ENCODE measurements around the gene LY86.

Gene LY86

DNA sequence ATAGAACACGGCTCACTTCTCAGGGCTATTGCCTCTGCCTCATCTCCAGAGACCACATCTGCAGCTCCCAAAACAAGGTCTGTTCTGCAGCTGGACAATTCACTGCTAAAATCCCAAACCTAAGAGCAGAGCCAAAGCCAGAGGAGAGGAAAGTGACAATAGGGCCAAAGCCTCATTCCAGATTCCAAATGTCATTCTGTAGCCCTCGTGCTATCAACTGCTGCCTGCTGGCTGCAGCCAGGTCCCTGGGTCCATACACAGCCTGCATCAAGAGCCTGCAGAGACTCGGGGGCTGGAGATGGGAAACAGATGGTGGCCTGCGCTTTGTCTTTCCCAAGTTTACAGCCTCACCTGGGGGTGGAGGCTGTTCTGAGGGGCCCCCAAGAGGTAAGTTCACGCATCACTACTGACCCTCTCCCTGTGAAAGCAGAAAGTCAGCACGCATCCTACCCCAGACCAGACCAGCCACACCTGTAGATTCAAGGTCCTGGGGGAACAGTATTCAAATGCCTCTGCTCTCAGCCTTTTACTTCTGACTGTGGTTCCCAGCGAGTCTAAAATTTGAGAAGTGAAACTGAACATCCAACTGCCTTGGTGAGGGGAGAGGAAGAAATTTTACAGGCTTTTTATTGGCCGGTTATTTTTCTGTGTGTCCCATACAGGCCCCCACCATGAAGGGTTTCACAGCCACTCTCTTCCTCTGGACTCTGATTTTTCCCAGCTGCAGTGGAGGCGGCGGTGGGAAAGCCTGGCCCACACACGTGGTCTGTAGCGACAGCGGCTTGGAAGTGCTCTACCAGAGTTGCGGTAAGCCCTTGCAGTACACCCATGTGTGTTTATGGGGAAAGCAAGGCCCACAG is at the start of gene LY86:
Gene LY86, plus strand, starts transcription at position 657 of the 860 bp plus-strand sequence. Its CDS starts 15 bp downstream, at position 672.
- DNase-seq (ENCODE audit: low read depth, low spot score): no peak

DNA sequence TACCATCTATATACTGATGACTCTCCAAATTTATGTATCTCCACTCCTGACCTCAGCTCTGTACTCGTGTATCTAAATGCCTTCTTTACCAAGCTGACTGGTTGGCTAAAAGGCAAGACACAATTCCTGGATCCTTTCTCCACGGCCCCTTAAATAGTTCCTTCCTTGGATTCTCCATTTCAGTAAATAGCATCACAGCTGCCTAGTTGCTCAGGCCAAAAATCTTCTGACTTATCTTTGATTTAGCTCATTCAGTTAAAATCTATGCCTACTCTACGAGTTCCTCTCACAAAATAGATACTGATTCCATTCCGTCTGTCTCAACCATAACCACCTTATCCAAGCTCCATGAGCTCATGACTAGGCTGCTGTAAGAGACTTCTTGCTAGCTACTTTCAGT is 49.5 kb upstream of the LY86 start:
- DNase-seq (ENCODE audit: low read depth, low spot score): no peak

DNA sequence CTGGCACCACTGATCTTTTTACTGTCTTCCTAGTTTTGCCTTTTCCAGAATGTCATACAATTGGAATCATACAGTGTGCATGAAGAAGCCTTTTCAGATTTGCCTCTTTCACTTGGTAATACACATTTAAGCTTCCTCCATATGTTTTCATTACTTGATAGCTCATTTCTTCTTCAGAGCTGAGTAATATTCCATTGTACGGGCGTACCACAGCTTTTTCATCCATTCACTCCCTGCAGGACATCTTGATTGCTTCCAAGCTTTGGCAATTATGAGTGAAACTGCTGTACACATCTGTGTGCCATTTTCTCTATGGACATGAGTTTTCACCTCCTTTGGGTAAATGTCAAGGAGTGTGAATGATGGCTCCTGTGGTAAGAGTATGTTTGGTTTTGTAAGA is 46.2 kb upstream of the LY86 start:
- DNase-seq (ENCODE audit: low read depth, low spot score): no peak

DNA sequence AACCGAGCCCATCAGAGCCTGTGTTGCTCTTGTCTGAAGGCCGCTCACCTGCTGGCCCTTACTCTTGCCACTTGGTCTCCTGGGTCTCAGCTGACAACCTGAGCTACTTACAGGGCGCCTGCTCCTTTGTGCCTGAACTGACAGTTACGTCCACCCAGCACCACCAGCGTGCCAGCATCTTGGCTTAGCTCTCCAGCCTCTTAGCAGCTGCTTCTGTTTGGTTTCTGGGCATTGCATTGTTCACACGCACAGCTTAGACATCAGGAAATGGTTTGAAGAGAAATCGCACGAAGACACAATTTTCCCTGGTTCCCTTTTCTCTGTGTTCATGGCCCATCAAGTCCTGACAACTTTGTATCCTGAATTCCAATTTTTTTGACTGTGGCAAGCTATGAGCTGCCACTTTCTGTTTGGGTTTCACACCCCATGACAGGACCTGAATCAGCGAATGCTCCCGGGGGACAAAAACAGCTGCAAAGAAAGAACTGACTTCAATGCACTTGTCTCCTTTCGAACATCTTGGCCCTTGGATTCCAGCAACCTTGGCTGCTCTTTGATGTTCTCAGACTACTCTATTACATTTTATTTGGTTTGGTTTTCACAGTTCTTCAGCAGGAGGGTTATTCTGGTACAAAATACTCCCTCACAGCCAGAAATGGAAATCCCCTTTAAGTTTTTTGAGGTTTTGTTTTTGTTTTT is 45.2 kb upstream of the LY86 start:
- no peak for DNase-seq (ENCODE audit: low read depth, low spot score)

DNA sequence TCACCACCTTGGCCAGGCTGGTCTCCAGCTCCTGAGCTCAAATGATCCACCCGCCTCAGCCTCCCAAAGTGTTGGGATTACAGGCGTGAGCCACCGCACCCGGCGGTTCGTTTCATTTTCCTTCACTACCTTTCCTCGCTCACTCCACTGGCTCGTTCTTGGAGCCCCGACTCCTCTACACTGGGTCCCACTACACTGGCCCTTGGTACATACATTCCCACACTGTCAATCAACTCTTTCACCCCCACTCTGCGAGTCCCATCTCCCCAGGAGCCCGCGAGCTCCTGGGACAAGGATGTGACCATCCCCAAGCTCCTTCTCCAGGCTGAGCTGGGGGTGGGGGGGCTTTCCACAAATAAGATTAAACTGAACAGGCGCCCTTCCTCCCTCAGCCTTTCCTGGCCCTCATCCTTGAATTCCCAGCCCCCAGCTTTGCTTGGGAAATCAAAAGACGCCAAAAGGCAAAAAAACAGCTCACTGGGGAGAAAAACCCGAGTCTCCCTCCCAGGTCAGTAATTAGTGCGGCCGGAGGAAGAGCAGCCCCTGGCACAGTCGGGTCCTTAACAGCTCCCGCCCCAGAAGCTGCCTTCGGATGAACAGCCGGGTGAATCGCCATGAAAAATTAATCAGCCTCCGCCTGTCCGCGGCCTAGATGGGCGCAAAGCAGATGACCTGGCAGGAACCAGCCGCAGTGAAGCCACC is 42.8 kb upstream of the LY86 start:
- DNase-seq (ENCODE audit: low read depth, low spot score): no peak

DNA sequence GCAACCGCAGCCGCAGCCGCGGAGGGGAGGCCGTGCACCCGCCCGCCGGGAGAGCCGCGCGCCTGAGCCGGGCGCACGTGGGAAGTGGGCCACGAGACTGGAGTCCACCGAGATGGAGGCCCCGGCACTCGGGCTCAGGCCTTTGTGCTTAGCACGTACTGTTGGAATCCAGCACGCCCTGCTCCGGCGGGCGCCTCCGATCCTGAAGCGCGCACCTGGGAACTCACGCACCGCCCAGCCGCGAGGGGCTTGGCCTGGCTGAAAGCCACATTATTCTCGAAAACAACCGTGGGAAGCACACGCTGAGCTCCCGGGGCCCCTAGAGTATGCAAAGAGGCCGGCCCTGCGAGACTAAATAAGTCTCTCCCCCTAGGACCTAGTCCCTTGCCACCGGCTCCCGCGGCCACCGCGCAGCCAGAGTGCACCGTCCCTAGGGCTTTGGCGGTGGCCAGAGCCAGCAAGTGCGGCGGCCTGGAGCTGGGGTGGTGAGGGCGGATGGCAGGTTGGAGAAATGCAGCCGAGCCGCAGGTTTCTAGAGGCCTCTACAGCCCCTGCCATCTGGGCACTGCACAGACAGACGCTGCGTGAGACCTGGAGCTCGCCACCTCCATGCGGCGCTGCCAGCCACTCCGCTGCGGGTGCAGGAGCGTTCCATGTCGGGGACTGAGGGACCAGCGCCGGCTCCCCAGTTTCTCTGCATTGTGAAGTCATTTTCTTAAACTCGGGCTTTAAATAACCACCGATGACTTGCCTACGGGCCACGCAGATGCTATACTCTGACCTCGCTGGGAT is 42.0 kb upstream of the LY86 start:
- DNase-seq (ENCODE audit: low read depth, low spot score): no peak

DNA sequence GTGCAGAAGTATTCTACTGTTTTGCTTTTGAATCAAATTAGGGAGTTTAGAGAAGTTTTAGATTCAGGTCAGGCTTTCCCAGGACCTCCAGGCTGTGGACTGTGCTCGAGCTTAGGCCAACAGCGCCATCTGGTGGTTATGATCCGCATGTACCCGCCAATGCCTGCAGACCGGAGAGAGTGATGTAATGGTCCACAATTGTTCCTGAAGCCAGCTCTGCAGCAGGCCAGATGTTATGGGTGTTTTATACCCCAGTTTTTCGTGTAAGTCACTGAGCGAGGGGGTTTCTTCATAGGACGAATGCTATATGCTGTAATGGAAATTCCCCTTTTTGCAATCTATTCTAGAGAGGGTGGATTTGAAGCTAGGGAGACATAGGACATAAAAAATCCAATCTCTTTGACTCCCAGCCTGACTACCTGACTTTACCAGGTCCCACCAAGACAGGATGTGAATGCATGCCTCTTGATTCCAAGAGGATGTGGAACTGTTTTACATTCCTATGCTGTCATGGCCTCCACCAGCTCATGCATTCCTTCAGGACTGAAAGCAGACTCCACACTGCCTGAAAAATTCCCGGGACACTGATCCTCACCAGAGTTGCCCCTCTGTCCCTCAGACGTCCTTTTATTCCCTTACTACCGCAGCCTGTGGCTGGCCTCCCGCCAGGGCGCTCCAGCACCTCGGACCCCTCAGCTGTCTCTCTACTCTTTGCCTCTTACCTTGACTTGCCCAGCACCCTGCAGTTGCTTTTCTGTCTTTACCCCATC is 41.2 kb upstream of the LY86 start:
- DNase-seq (ENCODE audit: low read depth, low spot score): peak; percentile 51

DNA sequence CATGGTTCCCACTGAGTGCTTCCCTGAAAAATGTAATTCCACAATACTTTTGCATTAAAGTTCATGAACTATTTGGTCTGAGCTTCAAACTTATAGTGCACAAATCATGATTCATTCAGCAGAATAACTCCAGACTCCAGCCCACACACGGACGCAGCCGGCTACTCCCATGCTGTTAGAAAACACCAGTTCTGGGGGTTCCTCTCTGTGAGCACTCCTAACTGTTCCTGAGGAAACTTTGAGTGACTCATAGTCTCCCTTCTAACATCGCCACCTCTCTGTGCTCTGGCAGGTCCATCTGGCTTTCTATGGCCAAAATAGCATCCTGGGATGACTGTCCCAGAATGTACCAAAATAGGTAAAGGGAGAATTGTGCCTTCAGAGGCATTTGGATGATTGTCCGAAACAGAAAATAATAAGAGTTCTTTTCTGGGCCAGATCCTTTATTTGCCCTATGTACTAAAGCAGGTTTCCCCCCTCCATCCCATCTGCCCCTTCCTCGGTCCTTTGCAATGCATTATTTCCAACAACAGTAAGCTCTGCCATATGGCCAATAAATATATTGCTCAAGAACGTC is 32.3 kb upstream of the LY86 start:
- no peak for DNase-seq (ENCODE audit: low read depth, low spot score)

DNA sequence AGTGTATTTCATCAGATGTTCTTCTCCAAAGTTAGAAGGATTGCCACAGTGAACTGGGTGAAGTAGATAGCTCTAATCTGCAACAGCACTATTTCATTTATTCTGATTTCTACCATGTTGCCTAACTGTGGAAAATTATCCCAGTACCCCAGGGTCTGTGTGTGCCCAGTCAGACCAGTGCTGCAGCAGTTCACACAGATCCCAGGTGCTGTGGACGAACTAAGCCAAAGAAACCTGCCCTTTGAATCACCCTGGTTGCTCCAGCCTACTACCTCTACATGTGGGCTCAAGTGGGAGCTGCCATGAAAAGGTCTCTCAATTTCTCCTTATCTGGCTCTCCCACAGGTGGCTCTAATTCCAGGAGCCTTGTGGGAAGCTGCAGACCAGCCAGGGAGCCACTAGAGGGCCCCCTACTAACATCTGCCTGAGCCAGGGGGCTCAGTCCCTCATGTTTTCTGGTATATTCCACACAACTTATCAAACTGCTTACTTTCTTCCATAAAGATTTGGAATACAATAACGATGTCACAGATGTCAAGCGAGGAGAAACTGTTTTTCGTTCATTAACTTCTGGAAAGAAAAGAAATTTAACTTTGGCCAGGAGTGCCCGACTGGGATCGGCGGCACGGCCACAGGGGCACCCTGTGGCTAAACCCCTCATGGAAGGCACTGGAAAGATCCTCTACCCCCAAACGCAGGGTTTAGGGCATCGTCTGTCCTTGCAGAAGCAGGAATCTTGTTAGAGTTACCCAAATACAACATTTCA is 31.6 kb upstream of the LY86 start:
- no peak for DNase-seq (ENCODE audit: low read depth, low spot score)

DNA sequence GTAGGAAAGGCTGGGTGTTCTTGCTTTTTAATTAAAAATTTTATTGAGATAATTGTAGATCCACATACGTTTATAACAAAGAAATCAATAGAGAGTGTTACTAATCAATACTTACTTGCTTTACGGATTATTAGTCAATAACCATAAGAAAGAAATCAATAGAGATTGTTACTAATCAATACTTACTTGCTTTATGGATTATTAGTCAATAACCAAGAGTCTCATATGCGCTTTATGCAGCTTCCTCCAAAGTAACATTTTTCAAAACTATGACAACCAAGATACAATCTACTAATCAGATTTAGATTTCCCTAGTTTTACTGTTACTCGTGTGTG is 31.0 kb upstream of the LY86 start:
- DNase-seq (ENCODE audit: low read depth, low spot score): no peak

DNA sequence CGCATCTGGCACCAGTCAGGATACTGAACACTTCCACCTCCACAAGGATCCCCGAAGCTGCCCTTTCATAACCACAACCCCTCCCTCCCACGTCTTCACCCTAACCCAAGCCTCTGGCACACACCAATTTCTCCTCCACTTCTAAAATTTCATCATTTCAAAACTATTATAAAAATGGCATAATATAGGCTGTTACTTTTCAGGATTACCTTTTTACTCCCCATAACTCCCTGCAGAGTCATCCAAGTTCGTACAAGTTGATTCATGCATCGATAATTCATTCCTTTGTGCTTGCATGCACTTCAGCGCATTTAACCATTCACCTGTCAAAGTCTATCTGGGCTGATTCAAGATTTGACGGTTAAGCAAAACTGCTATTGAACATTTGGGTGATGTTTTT is 30.6 kb upstream of the LY86 start:
- DNase-seq (ENCODE audit: low read depth, low spot score): no peak

DNA sequence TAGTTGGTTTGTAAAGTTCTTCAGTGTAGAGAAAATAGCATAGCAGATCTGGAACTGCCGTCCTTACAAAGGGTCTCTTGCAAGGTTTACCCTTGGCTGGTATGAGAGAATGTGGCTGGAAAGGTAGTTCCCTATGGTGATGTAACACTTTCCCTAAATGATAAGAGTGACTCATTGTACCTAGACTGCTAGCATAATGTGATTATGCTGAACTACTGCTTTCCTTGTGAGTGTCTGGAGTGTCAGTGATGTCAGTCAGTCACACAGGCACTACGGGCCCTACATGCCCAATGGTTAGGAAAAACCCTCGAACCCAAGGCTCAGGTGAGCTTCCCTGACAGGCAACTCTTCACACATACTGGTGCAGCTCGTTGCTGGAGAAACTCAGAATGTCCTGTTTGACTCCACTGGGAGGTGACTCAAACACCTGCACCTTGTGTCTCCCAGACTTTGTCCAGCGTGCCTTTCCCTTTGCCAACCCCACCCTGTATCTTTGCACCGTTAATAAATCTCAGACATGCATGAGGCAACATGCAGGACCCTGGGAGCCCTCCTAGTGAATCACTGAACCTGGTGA is 28.4 kb upstream of the LY86 start:
- DNase-seq (ENCODE audit: low read depth, low spot score): no peak

DNA sequence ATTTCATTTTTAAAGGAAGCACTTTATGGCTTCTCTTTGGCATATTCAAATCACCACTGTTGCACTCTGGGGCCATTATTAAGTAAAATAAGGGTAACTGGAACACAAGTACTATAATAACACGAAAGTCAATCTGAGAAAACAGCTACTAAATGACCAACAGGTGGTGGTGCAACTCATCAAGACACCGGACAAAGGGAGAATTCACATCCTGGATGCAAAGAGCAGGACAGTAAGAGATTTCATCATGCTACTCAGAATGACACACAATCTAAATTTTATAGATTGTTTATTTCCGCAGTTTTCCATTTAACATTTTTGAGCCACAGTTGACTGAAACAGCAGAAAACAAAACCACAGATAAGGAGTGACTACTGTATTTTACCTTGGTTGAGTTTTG is 27.6 kb upstream of the LY86 start:
- no peak for DNase-seq (ENCODE audit: low read depth, low spot score)

DNA sequence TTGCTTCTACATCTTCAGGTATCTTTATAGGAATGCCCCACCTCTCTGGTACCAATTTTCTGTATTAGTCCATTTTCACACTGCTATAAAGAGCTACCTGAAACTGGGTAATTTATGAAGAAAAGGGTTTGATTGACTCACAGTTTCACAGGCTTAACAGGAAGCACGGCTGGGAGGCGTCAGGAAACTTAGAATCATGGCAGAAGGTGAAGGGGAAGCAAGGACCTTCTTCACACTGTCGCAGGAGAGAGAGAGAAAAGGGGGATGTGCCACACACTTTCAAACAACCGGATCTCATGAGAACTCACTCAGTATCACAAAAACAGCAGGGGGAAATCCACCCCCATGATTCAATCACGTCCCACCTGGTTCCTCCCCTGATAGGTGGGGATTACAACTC is 24.4 kb upstream of the LY86 start:
- DNase-seq (ENCODE audit: low read depth, low spot score): no peak

DNA sequence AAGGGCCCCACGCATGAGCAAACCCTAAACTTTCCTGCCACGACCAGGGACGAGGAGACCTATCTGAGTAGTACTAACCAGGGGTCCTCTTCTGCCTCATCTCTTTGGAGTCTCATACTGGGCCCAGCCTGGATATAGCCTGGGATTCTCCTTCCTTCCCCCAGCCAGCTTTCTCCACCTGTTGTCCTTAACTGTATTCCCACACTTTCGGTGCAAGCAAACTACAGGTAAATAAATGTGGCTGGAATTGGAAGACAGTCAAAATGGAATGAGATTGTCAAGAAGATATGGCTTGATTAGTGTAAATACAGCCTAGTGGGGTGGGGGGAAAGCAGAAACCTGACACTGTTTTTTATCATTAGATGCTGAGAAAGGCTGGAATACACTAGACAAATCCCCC is 23.5 kb upstream of the LY86 start:
- no peak for DNase-seq (ENCODE audit: low read depth, low spot score)

DNA sequence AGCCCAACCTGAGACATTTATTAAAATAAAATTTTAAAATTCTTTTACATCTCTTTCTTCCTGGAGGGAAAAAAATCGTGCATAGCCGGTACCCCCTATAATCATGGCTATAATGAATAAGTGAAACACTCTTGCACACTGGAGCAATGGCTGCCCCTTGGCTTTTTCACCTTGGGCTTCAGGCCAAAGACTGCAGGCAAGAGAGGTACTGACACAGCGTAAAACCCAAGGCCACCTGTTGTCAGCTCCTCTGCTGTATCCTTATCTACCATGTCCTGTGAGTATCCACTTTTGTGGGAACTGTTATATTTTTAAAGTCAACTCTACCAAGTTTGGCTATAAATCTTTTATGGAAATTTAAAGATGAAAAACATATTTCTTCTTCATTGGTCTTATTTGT is 23.0 kb upstream of the LY86 start:
- no peak for DNase-seq (ENCODE audit: low read depth, low spot score)

DNA sequence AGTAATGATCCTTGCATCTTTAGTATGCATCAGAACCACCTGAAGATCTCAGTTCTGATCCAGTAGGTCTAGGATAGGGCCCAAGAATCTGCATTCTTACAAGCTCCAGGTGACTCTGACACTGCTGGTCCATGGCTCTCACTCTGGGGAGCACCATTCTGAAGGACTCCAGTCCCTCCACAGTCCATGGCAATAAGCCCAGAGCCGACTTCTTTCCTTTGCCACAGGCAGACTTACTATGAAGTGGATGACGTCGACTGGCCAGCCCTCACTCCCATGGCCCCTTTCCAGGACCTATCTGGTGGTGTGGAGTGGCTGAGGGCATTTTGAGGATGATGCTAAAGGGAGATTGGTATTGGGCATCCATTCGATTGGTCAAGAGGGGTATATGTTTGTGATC is 21.8 kb upstream of the LY86 start:
- DNase-seq (ENCODE audit: low read depth, low spot score): no peak

DNA sequence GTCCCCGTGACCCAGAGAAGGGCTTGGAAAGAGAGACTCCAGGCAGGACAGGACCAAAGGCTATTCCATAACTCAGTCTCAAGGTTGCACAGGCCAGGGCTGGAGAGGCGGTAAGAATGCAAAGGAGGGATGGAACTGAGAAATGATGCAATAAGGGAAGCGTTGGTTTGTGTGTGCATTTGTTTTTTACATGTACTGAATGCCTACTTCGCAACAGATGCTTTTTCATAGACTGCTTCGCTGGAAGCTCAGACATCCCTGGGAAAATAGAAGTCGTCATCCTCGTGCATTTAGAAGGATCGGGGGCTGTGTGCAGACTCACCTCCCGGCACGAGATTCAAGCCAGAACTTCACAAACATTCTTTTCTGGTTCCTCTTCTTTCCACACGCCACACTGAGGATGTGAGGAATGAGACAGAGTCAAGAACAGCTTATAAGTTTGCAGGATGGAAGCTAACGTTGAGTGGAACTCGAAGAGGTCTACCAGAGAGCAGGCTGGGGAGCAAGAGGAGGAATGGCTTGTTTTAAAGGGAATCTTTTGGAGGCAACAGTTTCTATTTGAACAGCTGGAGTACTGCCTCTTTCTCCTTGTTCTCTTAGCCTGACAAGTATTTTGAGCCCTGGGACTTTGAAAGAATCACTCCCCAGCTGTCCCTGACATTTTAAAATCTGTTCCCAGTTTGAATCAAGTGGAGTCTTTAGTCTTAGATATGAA is 19.3 kb upstream of the LY86 start:
- no peak for DNase-seq (ENCODE audit: low read depth, low spot score)

DNA sequence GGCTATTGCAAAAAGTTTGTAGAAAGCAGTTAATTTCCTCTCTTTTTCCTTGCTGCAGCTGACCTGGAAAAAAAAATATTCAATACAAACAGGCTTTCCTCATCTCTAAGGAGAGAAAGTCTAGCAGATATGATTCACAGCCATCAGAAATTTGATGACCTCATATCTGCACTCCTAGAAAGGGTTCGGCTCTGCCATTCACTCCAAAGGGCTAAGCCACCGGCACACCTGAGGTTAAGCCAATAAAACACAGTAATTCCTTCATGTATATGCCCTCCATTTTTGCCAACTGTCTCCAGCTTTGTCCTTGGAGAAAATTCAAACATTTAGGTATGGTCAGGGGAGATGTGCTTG is 18.7 kb upstream of the LY86 start:
- DNase-seq (ENCODE audit: low read depth, low spot score): no peak

All from brain pericyte (primary cell).